Measurements from ENCODE around the gene TBX3.
"Not testable (repeated sequence)": the region's sequence is repeated elsewhere in the genome, so short reads cannot be mapped to it uniquely, and the experiment has no call there.

The TBX3 gene

GRCh38 chr12:114684098-114684869 lies at the start of gene TBX3:
Gene TBX3 (minus strand): TSS chr12:114684175. CDS start chr12:114683200, 975 bp downstream.
- peak; percentile 12 for DNase-seq

GRCh38 chr12:114732426-114733030 lies 48.6 kb upstream of the TBX3 start:
- DNase-seq = no peak

GRCh38 chr12:114729731-114730130 lies 45.8 kb upstream of the TBX3 start:
- DNase-seq = no peak

GRCh38 chr12:114726092-114726710 lies 42.2 kb upstream of the TBX3 start:
- DNase-seq = no peak

GRCh38 chr12:114722176-114722575 lies 38.2 kb upstream of the TBX3 start:
- not testable (repeated sequence) for DNase-seq

- no peak for DNase-seq
Measured at GRCh38 chr12:114721266-114721665, 37.3 kb upstream of the TBX3 start.

- no peak for DNase-seq
Measured at GRCh38 chr12:114713466-114714215, 29.7 kb upstream of the TBX3 start.

GRCh38 chr12:114711689-114712152 lies 27.7 kb upstream of the TBX3 start:
- no peak for DNase-seq

GRCh38 chr12:114710151-114710550 lies 26.2 kb upstream of the TBX3 start:
- DNase-seq = no peak

GRCh38 chr12:114709112-114709511 lies 25.1 kb upstream of the TBX3 start:
- no peak for DNase-seq

GRCh38 chr12:114708598-114708997 lies 24.6 kb upstream of the TBX3 start:
- not testable (repeated sequence) for DNase-seq

GRCh38 chr12:114704096-114704495 lies 20.1 kb upstream of the TBX3 start:
- no peak for DNase-seq

GRCh38 chr12:114703060-114703493 lies 19.1 kb upstream of the TBX3 start:
- no peak for DNase-seq

GRCh38 chr12:114702462-114702861 lies 18.5 kb upstream of the TBX3 start:
- DNase-seq = no peak

- DNase-seq = no peak
Measured at GRCh38 chr12:114701553-114701952, 17.6 kb upstream of the TBX3 start.

- DNase-seq = no peak
Measured at GRCh38 chr12:114701104-114701414, 17.1 kb upstream of the TBX3 start.

- no peak for DNase-seq
Measured at GRCh38 chr12:114700392-114701103, 16.6 kb upstream of the TBX3 start.

- DNase-seq = no peak
Measured at GRCh38 chr12:114698566-114699163, 14.7 kb upstream of the TBX3 start.

GRCh38 chr12:114697741-114698565 lies 14.0 kb upstream of the TBX3 start:
- no peak for DNase-seq

GRCh38 chr12:114697243-114697716 lies 13.3 kb upstream of the TBX3 start:
- DNase-seq = no peak
